C4-2B (cell line): Measurements from ENCODE around the gene CACNA2D3.

Experiments
- H3K27ac ChIP-seq: fragments of 450-650 bp; 2 replicates; pipeline ENCODE4 v1.5.1; 2017
- ZFX ChIP-seq: fragments of 450-650 bp; IDR thresholded peaks from 2 replicates; pipeline ENCODE4 v1.6.1; 2017
- TF ChIP-seq, protein P1 (sequence below): fragments of 450-650 bp; conservative IDR thresholded peaks from 2 replicates; pipeline ENCODE4 v1.5.1; 2017; ENCODE audit warnings: mild to moderate bottlenecking

Gene CACNA2D3

DNA sequence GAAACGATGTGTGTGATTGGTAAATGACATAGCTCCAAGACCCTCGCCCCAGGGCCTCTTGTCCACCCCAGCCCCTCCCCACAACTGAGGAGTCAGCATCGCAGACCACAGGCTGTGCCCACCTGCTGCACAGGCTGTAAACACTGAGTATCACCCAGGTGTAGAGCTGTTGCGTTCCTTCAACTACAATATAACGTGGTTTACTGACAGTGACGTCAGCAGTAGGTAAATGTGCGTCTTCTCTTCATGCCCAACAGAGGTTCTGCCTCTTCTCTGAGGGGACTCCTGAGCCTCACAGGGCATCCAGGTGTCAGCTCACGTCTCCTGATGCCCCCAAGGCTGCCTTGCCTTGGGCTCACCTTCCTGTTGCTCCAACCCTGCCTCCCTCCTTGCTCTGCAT is 395.1 kb downstream of the CACNA2D3 start:
- H3K27ac ChIP-seq = no peak overlapping the region
- TF ChIP-seq, protein P1, sequence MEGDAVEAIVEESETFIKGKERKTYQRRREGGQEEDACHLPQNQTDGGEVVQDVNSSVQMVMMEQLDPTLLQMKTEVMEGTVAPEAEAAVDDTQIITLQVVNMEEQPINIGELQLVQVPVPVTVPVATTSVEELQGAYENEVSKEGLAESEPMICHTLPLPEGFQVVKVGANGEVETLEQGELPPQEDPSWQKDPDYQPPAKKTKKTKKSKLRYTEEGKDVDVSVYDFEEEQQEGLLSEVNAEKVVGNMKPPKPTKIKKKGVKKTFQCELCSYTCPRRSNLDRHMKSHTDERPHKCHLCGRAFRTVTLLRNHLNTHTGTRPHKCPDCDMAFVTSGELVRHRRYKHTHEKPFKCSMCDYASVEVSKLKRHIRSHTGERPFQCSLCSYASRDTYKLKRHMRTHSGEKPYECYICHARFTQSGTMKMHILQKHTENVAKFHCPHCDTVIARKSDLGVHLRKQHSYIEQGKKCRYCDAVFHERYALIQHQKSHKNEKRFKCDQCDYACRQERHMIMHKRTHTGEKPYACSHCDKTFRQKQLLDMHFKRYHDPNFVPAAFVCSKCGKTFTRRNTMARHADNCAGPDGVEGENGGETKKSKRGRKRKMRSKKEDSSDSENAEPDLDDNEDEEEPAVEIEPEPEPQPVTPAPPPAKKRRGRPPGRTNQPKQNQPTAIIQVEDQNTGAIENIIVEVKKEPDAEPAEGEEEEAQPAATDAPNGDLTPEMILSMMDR = no peak
- no peak for TF ChIP-seq ZFX

DNA sequence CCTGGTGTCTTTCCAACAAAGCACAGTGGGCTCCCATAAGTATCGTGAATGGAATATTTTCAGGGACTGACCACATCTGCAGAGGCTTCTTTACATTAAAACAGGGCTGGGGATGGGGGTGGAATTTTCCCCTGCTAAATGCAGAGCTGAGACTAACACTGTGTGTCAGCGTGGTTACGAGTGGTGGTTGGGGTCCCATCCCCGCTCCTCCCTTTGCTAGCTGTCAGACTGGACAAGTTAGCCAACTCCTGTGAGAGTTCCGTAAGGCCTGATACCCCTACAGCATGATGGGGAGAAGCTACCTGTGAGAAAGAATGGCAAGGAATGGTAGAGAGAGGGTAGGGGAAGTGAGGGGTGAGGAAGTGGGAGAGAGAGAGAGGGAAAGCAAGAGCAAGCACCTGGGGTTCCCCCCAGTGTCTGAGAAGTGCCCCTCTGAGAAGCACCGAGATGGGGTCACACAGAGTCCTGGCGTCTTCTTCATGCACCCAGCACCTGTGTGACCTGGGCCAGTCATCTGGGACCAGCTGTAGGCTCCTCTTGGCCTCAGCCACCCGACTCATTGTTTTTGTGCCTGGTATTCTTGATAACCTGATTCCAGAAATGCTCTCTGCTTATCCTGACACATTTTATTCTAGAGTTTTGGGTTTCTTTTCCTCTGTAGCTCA is 395.8 kb downstream of the CACNA2D3 start:
- TF ChIP-seq ZFX = no peak
- TF ChIP-seq, protein P1 = no peak
- no peak overlapping the region for H3K27ac ChIP-seq

DNA sequence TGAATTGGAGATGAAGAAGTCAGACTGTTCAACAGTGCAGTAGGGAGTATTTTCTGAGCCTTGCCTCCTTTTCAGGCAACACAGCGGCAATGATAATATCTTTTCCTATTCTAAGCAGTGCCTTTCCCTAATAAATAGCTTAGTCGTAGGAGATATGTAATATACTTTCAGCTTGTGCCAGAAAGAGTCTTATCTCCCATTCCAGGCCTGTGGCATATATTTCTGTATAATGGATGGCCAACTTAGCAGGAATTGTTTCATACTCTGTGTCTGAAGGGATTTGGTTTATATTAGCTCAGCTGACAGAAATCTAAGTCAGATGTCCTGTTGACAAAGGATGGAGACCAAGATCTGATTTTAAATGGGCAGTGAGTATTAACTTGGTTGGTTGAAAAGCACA is 397.1 kb downstream of the CACNA2D3 start:
- no peak for TF ChIP-seq ZFX
- TF ChIP-seq, protein P1 = no peak
- no peak overlapping the region for H3K27ac ChIP-seq

DNA sequence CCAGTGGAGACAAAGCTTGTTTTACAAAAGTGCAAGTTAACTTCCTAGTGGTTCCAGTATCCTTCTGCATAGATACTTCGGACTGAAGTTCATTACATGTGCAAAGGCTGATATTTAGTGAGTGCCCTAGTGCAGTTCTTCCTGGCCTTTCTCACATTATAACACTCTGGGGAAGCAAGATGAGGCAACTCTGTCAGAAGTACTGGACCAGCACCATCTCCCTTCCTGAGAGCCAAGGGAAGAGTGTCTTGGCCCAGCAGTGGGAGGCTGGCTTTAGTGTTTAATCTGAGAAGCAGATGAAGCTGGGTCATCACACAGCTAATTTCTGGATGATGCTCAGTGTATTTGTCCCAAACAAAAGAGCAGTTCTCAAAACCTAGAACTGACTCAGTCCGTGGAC is 397.7 kb downstream of the CACNA2D3 start:
- H3K27ac ChIP-seq = no peak overlapping the region
- no peak for TF ChIP-seq ZFX
- TF ChIP-seq, protein P1 = no peak

DNA sequence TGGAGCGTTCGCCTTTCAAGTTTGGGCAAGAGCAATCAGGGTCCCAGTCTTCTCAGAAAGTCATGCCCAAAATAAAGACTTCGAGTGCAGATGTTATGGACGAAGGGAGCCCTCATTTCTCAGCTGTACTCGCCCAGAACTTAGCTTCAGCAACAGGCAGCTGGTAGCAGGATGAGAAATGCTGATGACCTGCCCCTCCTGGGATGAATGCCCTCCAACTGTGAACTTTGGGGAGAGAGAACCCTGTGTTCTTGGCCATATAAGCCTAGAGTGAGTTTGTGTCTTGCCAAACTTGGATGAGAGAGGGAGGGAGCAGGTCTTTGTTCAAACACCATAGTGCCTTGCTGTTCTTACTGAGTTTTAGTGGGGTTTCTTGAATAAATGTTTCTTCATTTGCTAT is 405.2 kb downstream of the CACNA2D3 start:
- H3K27ac ChIP-seq = no peak overlapping the region

DNA sequence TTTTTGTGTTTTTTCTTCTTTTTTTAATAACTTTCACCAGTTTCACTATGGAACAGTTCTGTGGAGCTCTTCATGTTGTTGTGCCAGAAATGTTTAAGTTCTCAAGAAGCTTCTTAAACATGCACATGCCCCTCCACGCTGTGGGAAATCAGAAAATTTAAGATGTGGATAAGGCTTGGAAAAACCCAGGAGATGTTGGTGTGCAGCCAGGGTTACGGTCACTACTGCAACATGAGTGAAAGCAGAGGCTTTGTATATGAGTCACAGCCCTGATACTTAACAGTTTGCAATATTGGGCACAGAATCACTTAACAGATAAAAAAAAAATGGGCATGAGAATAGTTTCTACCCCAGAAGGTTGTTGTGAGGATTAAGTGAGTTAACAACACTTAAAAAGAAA is 405.6 kb downstream of the CACNA2D3 start:
- TF ChIP-seq ZFX = no peak
- TF ChIP-seq, protein P1 = no peak
- no peak overlapping the region for H3K27ac ChIP-seq

More for the DNA sequence above, 405.2 kb downstream of the CACNA2D3 start:
- TF ChIP-seq ZFX = no peak
- TF ChIP-seq, protein P1 = no peak

DNA sequence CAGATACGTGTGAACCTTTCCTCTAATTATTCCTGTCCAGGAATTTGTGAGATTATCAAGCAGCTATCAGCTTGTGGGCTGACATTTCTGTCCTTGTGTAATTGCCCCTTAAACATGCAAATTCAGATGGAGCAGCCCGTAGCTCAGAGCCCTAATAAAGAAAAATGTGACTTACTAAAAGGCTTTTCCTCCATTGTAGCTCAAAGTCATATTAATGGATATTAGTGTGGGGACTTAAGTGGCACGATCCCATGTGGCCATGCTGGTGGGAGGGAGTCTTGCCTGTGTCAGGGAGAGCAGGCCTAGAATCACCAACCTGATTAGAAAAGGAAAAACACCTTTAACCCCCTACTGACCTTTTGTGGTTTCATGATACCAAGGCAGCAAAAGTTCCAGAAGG is 406.3 kb downstream of the CACNA2D3 start:
- H3K27ac ChIP-seq = no peak overlapping the region

More for the DNA sequence above, 406.3 kb downstream of the CACNA2D3 start:
- TF ChIP-seq, protein P1 = no peak
- TF ChIP-seq ZFX = no peak
